Peyer's patch (tissue), 4 donors: ENCODE measurements around the gene FAM149A. TPM values are rescaled to one million over a fixed set of nuclear protein-coding genes. Genes with fewer than 3 reads are reported as not detected.

ENCODE experiments used
- DNase-seq, 3 donors: peaks; one replicate each; pipeline ENCODE4 v3.0.0-alpha.2; 2017 to 2019
- H3K27ac ChIP-seq, 4 donors: fragments of 200-600 bp; sonication (generic); one replicate each; pipeline ENCODE4 v1.5.1; 2016 to 2019
- H3K27me3 ChIP-seq, 2 donors: fragments of 200-600 bp; sonication (generic); one replicate each; pipeline ENCODE4 v1.5.1; 2019
- H3K36me3 ChIP-seq, 3 donors: fragments of 200-600 bp; sonication (generic); one replicate each; pipeline ENCODE4 v1.5.1; 2016 to 2019
- H3K4me1 ChIP-seq, 4 donors: fragments of 200-600 bp; sonication (generic); one replicate each; pipeline ENCODE4 v1.5.1; 2016 to 2019
- H3K4me3 ChIP-seq, 4 donors: fragments of 200-600 bp; sonication (generic); 1 replicate in 3 of 4; 2 replicates in 1 of 4; pipeline ENCODE4 v1.5.1; 2016 to 2019; ENCODE audit warnings: mild to moderate bottlenecking in 1 of 4
- H3K9me3 ChIP-seq, 4 donors: fragments of 200-600 bp; sonication (generic); one replicate each; pipeline ENCODE4 v1.5.1; 2016 to 2019; ENCODE audit warnings: mild to moderate bottlenecking in 1 of 4
- CTCF ChIP-seq, 6 experiments: fragments of 450-650 bp in 4 of 6; fragments of 200-600 bp in 2 of 6; sonication (generic) in 1 of 6; IDR thresholded peaks; one replicate each; pipeline ENCODE4 v1.5.1; 2017 to 2019; ENCODE audit warnings: antibody characterized with exemption in 6 of 6, mild to moderate bottlenecking in 3 of 6, moderate library complexity in 1 of 6
- POLR2A ChIP-seq, 2 donors: fragments of 450-650 bp; IDR thresholded peaks; one replicate each; pipeline ENCODE4 v1.5.1; 2017; ENCODE audit warnings: antibody characterized with exemption in 2 of 2, mild to moderate bottlenecking in 2 of 2, moderate library complexity in 2 of 2
- total RNA-seq, 4 donors: library from RNA; depleted of rRNA; stranded (reverse); fragments of >200 nt; gene quantifications; one replicate each; pipeline ENCODE4 v1.1.0, GENCODE V29; 2016

The FAM149A gene
- total RNA-seq, 4 donors from 2014 or later, result 11.2 to 14.0 (median 12.6) TPM

- Histone ChIP-seq H3K36me3 (peaks cover 0 to under 1% (median 0%) of the 10 kb centered on the region in 3 donors), H3K27ac (no peak overlapping the region), H3K4me1 (no peaks in the 10 kb centered on the region), H3K9me3 (no peaks in the 10 kb centered on the region), H3K27me3 (no peaks in the 10 kb centered on the region), H3K4me3 (no peak overlapping the region)
- no peak for DNase-seq
- TF ChIP-seq POLR2A (IDR thresholded peaks at IDR 0.05), result no peak
- TF ChIP-seq CTCF (IDR thresholded peaks at IDR 0.05), result no peak
Measured at GRCh38 chr4:186150926-186151325, 46.4 kb downstream of the FAM149A start.

- Histone ChIP-seq H3K36me3 (peaks cover 0 to 6% (median 0%) of the 10 kb centered on the region in 3 donors), H3K27ac (no peak overlapping the region)
Measured at GRCh38 chr4:186151499-186151898, 47.0 kb downstream of the FAM149A start.

GRCh38 chr4:186158021-186158813 lies 53.7 kb downstream of the FAM149A start:
- no peaks in the 10 kb centered on the region for H3K9me3 ChIP-seq
- H3K4me3 ChIP-seq, result no peak overlapping the region
- TF ChIP-seq POLR2A (IDR thresholded peaks at IDR 0.05), result no peak
- no peaks in the 10 kb centered on the region for H3K4me1 ChIP-seq
- no peaks in the 10 kb centered on the region for H3K27me3 ChIP-seq
- H3K27ac ChIP-seq, result no peak overlapping the region
- no peak for DNase-seq
- H3K36me3 ChIP-seq, result peaks cover 0 to 24% (median 0%) of the 10 kb centered on the region in 3 donors

More at GRCh38 chr4:186151499-186151898, 47.0 kb downstream of the FAM149A start:
- Histone ChIP-seq H3K27me3 (no peaks in the 10 kb centered on the region), H3K4me1 (no peaks in the 10 kb centered on the region), H3K9me3 (no peaks in the 10 kb centered on the region), H3K4me3 (no peak overlapping the region)
- DNase-seq, result no peak
- TF ChIP-seq POLR2A (IDR thresholded peaks at IDR 0.05) (no peak), CTCF (IDR thresholded peaks at IDR 0.05) (no peak)

- no peaks in the 10 kb centered on the region for H3K4me1 ChIP-seq
- peaks cover 0 to 24% (median 0%) of the 10 kb centered on the region in 3 donors for H3K36me3 ChIP-seq
- no peak overlapping the region for H3K4me3 ChIP-seq
- no peaks in the 10 kb centered on the region for H3K27me3 ChIP-seq
- no peak for TF ChIP-seq POLR2A (IDR thresholded peaks at IDR 0.05)
- no peak for TF ChIP-seq CTCF (IDR thresholded peaks at IDR 0.05)
- no peaks in the 10 kb centered on the region for H3K9me3 ChIP-seq
- no peak for DNase-seq
- H3K27ac ChIP-seq, result no peak overlapping the region
Measured at GRCh38 chr4:186158966-186159365, 54.5 kb downstream of the FAM149A start.

- H3K9me3 ChIP-seq, result no peaks in the 10 kb centered on the region
- no peak for DNase-seq
- no peak for TF ChIP-seq POLR2A (IDR thresholded peaks at IDR 0.05)
- no peak for TF ChIP-seq CTCF (IDR thresholded peaks at IDR 0.05)
- H3K4me3 ChIP-seq, result no peak overlapping the region
- no peaks in the 10 kb centered on the region for H3K4me1 ChIP-seq
- H3K36me3 ChIP-seq, result peaks cover 0 to 24% (median 0%) of the 10 kb centered on the region in 3 donors
- H3K27me3 ChIP-seq, result no peaks in the 10 kb centered on the region
- H3K27ac ChIP-seq, result no peak overlapping the region
Measured at GRCh38 chr4:186159613-186160012, 55.1 kb downstream of the FAM149A start.

GRCh38 chr4:186161138-186161537 lies 56.6 kb downstream of the FAM149A start:
- Histone ChIP-seq H3K4me1 (no peaks in the 10 kb centered on the region), H3K27me3 (no peaks in the 10 kb centered on the region), H3K9me3 (no peaks in the 10 kb centered on the region), H3K4me3 (no peak overlapping the region), H3K27ac (no peak overlapping the region), H3K36me3 (peaks cover 0 to 22% (median 0%) of the 10 kb centered on the region in 3 donors)
- DNase-seq, result no peak
- TF ChIP-seq CTCF (IDR thresholded peaks at IDR 0.05), result no peak
- no peak for TF ChIP-seq POLR2A (IDR thresholded peaks at IDR 0.05)
